ENCODE data around the gene VIM. TPM values are rescaled to one million over a fixed set of nuclear protein-coding genes. Genes with fewer than 3 reads are reported as not detected.

The VIM gene
- total RNA-seq, 1 donor = 10,643 TPM

- Histone ChIP-seq H3K27ac (ENCODE audit: low read depth, low read length) (peak overlapping the region; percentile 98), H3K9me3 (ENCODE audit: low read depth, low read length) (no peaks in the 10 kb centered on the region), H3K4me2 (ENCODE audit: insufficient read depth, low read length) (no peak overlapping the region), H2AFZ (ENCODE audit: low read length) (no peak overlapping the region), H4K20me1 (ENCODE audit: insufficient read depth, low read length) (no peaks in the 10 kb centered on the region), H3K27me3 (ENCODE audit: insufficient read depth, low read length) (no peaks in the 10 kb centered on the region), H3K36me3 (ENCODE audit: insufficient read depth, low read length) (no peaks in the 10 kb centered on the region), H3K4me1 (ENCODE audit: insufficient read depth, low read length) (peaks cover 78% of the 10 kb centered on the region), H3K79me2 (ENCODE audit: insufficient read depth, low read length) (peaks cover 8% of the 10 kb centered on the region), H3K4me3 (ENCODE audit: insufficient read depth, low read length) (no peak overlapping the region)
- TF ChIP-seq CTCF (IDR thresholded peaks at IDR 0.05; ENCODE audit: extremely low read depth, low read depth, low read length) = no peak
- DNase-seq (ENCODE audit: insufficient read length, low spot score, missing footprints) = no peak
Measured at GRCh38 chr10:17212802-17213221, 15.2 kb upstream of the VIM start.

GRCh38 chr10:17213646-17214349, 14.2 kb upstream of the VIM start:
- no peaks in the 10 kb centered on the region for H3K9me3 ChIP-seq (ENCODE audit: low read depth, low read length)
- DNase-seq (ENCODE audit: insufficient read length, low spot score, missing footprints) = no peak
- no peak for TF ChIP-seq CTCF (IDR thresholded peaks at IDR 0.05; ENCODE audit: extremely low read depth, low read depth, low read length)
- peaks cover 80% of the 10 kb centered on the region for H3K4me1 ChIP-seq (ENCODE audit: insufficient read depth, low read length)
- H4K20me1 ChIP-seq (ENCODE audit: insufficient read depth, low read length) = no peaks in the 10 kb centered on the region
- H3K27me3 ChIP-seq (ENCODE audit: insufficient read depth, low read length) = no peaks in the 10 kb centered on the region
- H3K27ac ChIP-seq (ENCODE audit: low read depth, low read length) = peak overlapping the region; percentile 98
- no peaks in the 10 kb centered on the region for H3K36me3 ChIP-seq (ENCODE audit: insufficient read depth, low read length)
- no peak overlapping the region for H2AFZ ChIP-seq (ENCODE audit: low read length)
- no peak overlapping the region for H3K4me3 ChIP-seq (ENCODE audit: insufficient read depth, low read length)
- peaks cover 4% of the 10 kb centered on the region for H3K79me2 ChIP-seq (ENCODE audit: insufficient read depth, low read length)
- H3K4me2 ChIP-seq (ENCODE audit: insufficient read depth, low read length) = peak overlapping the region; percentile 76

GRCh38 chr10:17214526-17214925, 13.5 kb upstream of the VIM start:
- Histone ChIP-seq H3K4me3 (ENCODE audit: insufficient read depth, low read length) (peak overlapping the region; percentile 32), H3K27me3 (ENCODE audit: insufficient read depth, low read length) (no peaks in the 10 kb centered on the region), H3K27ac (ENCODE audit: low read depth, low read length) (peak overlapping the region; percentile 98), H3K36me3 (ENCODE audit: insufficient read depth, low read length) (no peaks in the 10 kb centered on the region), H2AFZ (ENCODE audit: low read length) (no peak overlapping the region), H3K79me2 (ENCODE audit: insufficient read depth, low read length) (peaks cover 4% of the 10 kb centered on the region), H3K9me3 (ENCODE audit: low read depth, low read length) (no peaks in the 10 kb centered on the region), H3K4me2 (ENCODE audit: insufficient read depth, low read length) (peak overlapping the region; percentile 76), H3K4me1 (ENCODE audit: insufficient read depth, low read length) (peaks cover 80% of the 10 kb centered on the region), H4K20me1 (ENCODE audit: insufficient read depth, low read length) (no peaks in the 10 kb centered on the region)
- no peak for DNase-seq (ENCODE audit: insufficient read length, low spot score, missing footprints)
- no peak for TF ChIP-seq CTCF (IDR thresholded peaks at IDR 0.05; ENCODE audit: extremely low read depth, low read depth, low read length)

- Histone ChIP-seq H3K27ac (ENCODE audit: low read depth, low read length) (peak overlapping the region; percentile 98), H2AFZ (ENCODE audit: low read length) (peak overlapping the region; percentile 63), H3K4me2 (ENCODE audit: insufficient read depth, low read length) (peak overlapping the region; percentile 76), H3K4me1 (ENCODE audit: insufficient read depth, low read length) (peaks cover 74% of the 10 kb centered on the region), H3K36me3 (ENCODE audit: insufficient read depth, low read length) (no peaks in the 10 kb centered on the region), H3K79me2 (ENCODE audit: insufficient read depth, low read length) (peaks cover 4% of the 10 kb centered on the region), H3K9me3 (ENCODE audit: low read depth, low read length) (no peaks in the 10 kb centered on the region), H4K20me1 (ENCODE audit: insufficient read depth, low read length) (no peaks in the 10 kb centered on the region), H3K27me3 (ENCODE audit: insufficient read depth, low read length) (no peaks in the 10 kb centered on the region), H3K4me3 (ENCODE audit: insufficient read depth, low read length) (peak overlapping the region; percentile 56)
- peak; percentile 22 for DNase-seq (ENCODE audit: insufficient read length, low spot score, missing footprints)
- TF ChIP-seq CTCF (IDR thresholded peaks at IDR 0.05; ENCODE audit: extremely low read depth, low read depth, low read length) = no peak
Measured at GRCh38 chr10:17214971-17215781, 12.9 kb upstream of the VIM start.

Measured in osteoblast (primary cell).